Activated T-cell treated with anti-CD3 and anti-CD28 coated beads for 48 hours (primary cell): ENCODE measurements around the gene ZNF576.
A peak's percentile ranks its signal among the peaks of the same experiment; 100 is the strongest.
"Not testable (repeated sequence)": the region's sequence is repeated elsewhere in the genome, so short reads cannot be mapped to it uniquely, and the experiment has no call there.

Experiments
- DNase-seq: peaks from one replicate; pipeline ENCODE4 v3.0.0-alpha.2; 2020; ENCODE audit warnings: low read depth

Gene ZNF576

GRCh38 chr19:43599635-43600295 lies 3.4 kb downstream of the ZNF576 start:
- DNase-seq: no peak

GRCh38 chr19:43600326-43600725 lies 3.9 kb downstream of the ZNF576 start:
- DNase-seq: not testable (repeated sequence)

GRCh38 chr19:43605875-43606568 lies 9.6 kb downstream of the ZNF576 start:
- no peak for DNase-seq

- no peak for DNase-seq
Measured at GRCh38 chr19:43606569-43607229, 10.3 kb downstream of the ZNF576 start.

- DNase-seq: no peak
Measured at GRCh38 chr19:43607238-43608205, 11.1 kb downstream of the ZNF576 start.

GRCh38 chr19:43609872-43610271 lies 13.5 kb downstream of the ZNF576 start:
- no peak for DNase-seq

GRCh38 chr19:43610493-43610892 lies 14.1 kb downstream of the ZNF576 start:
- DNase-seq: no peak

GRCh38 chr19:43611788-43612187 lies 15.4 kb downstream of the ZNF576 start, which contains the start of gene SRRM5:
Gene SRRM5, plus strand, starts transcription at chr19:43612088. Its CDS starts 34 bp downstream, at chr19:43612122.
- no peak for DNase-seq

- DNase-seq: no peak
Measured at GRCh38 chr19:43612374-43612773, 16.0 kb downstream of the ZNF576 start.

GRCh38 chr19:43616306-43616705 lies 19.9 kb downstream of the ZNF576 start:
- DNase-seq: no peak

- DNase-seq: no peak
Measured at GRCh38 chr19:43616954-43617353, 20.6 kb downstream of the ZNF576 start.

GRCh38 chr19:43618921-43619261 lies 22.5 kb downstream of the ZNF576 start:
- DNase-seq: peak; percentile 44

GRCh38 chr19:43619262-43620060 lies 23.1 kb downstream of the ZNF576 start, which contains the start of gene ZNF428:
Gene ZNF428, minus strand, starts transcription at chr19:43619629. Its CDS starts 5,325 bp downstream, at chr19:43614304.
- peak; percentile 88 for DNase-seq

- DNase-seq: peak; percentile 77
Measured at GRCh38 chr19:43620061-43621001, 23.9 kb downstream of the ZNF576 start.

- no peak for DNase-seq
Measured at GRCh38 chr19:43622070-43622469, 25.7 kb downstream of the ZNF576 start.

- DNase-seq: no peak
Measured at GRCh38 chr19:43622956-43623355, 26.6 kb downstream of the ZNF576 start.

- no peak for DNase-seq
Measured at GRCh38 chr19:43623889-43624670, 27.7 kb downstream of the ZNF576 start.

GRCh38 chr19:43624933-43625332 lies 28.5 kb downstream of the ZNF576 start:
- peak; percentile 82 for DNase-seq
